ENCODE data around the gene POC1A. TPM values are rescaled to one million over a fixed set of nuclear protein-coding genes. Genes with fewer than 3 reads are reported as not detected.

POC1A gene
- polyA plus RNA-seq, 1 of the 3 experiments (the other 2 are of a cell fraction): 11.7 TPM

GRCh38 chr3:52029535-52029934, 124.7 kb downstream of the POC1A start:
- Histone ChIP-seq H3K9me3 (no peaks in the 10 kb centered on the region), H3K36me3 (replicated peaks in 1 of 2; ENCODE audit: control insufficient read depth in 1 of 2, insufficient read depth in 2 of 2, low read length in 1 of 2) (no peaks in the 10 kb centered on the region), H3K9me2 (no peaks in the 10 kb centered on the region), H3K4me3 (ENCODE audit: low read depth in 2 of 2, low read length in 1 of 2) (no peak overlapping the region), H4K20me1 (ENCODE audit: insufficient read depth) (no peaks in the 10 kb centered on the region), H3K9ac (no peak overlapping the region), H3K79me2 (ENCODE audit: insufficient read depth) (no peaks in the 10 kb centered on the region), H2AFZ (ENCODE audit: low read depth) (no peak overlapping the region), H3K4me2 (no peak overlapping the region), H3F3A (replicated peaks; ENCODE audit: insufficient read depth) (no peaks in the 10 kb centered on the region), H3K4me1 (ENCODE audit: control insufficient read depth in 1 of 2, insufficient read depth in 2 of 2, low read depth in 1 of 2, low read length in 1 of 2) (peaks cover 0 to 83% of the 10 kb centered on the region in 2 experiments; a peak in 2 of 4 replicates), H3K27ac (ENCODE audit: low read depth in 2 of 2, low read length in 1 of 2) (peak overlapping the region in 1 of 2 experiments; percentile 100; a peak in 2 of 4 replicates), H3K27me3 (ENCODE audit: insufficient read depth) (no peaks in the 10 kb centered on the region)
- DNase-seq: no peak
- ChIA-PET POLR2A (interaction anchor here (1.0 to 9.4 kb wide), 17 partner anchors 9 to 250 kb away, joined by 3 to 218 read pairs (median 8); partner anchors contain the start of genes DUSP7 and RPL29), CTCF (interaction anchor here (0.7 to 9.8 kb wide), 12 partner anchors 12 to 115 kb away, joined by 3 to 205 read pairs (median 6); partner anchors contain the start of gene DUSP7)
- no CpG with 5 or more reads among the region's 10 CpGs for WGBS (ENCODE audit: low lambda C conversion rate)
- TF ChIP-seq MXI1 (IDR thresholded peaks at IDR 0.05; ENCODE audit: low read depth, low read length) (0 out of 2 replicates have a peak, but pooled peaks have one; percentile 54), IRF3 (IDR thresholded peaks at IDR 0.05; ENCODE audit: low read depth, low read length) (no peak)

- peak overlapping the region in 1 of 2 experiments; percentile 100; a peak in 2 of 4 replicates for H3K27ac ChIP-seq (ENCODE audit: low read depth in 2 of 2, low read length in 1 of 2)
- H3K9ac ChIP-seq: no peak overlapping the region
- no peaks in the 10 kb centered on the region for H3K9me2 ChIP-seq
- H3K36me3 ChIP-seq (replicated peaks in 1 of 2; ENCODE audit: control insufficient read depth in 1 of 2, insufficient read depth in 2 of 2, low read length in 1 of 2): no peaks in the 10 kb centered on the region
- H4K20me1 ChIP-seq (ENCODE audit: insufficient read depth): no peaks in the 10 kb centered on the region
- TF ChIP-seq ZBTB33 (IDR thresholded peaks at IDR 0.05; ENCODE audit: borderline replicate concordance, low read depth) (no peak), POLR2AphosphoS5 (IDR thresholded peaks at IDR 0.05; ENCODE audit: low read depth, low read length) (peak; percentile 22; the same call in 1 of the 2 replicates), CHD2 (IDR thresholded peaks at IDR 0.05; ENCODE audit: low read length, partially characterized antibody) (peak; percentile 88), TCF12 (IDR thresholded peaks at IDR 0.05) (peak; percentile 40; the same call in 1 of the 2 replicates), RXRA (IDR thresholded peaks at IDR 0.05; ENCODE audit: borderline replicate concordance, low read depth) (no peak), FOXJ3 (CRISPR knock-in tag; IDR thresholded peaks at IDR 0.05) (peak; percentile 96), RAD21 (IDR thresholded peaks at IDR 0.05; ENCODE audit: low read length) (peak; percentile 12), RCOR1 (IDR thresholded peaks at IDR 0.05; ENCODE audit: low read length) (peak; percentile 92), EP300 (IDR thresholded peaks at IDR 0.05; ENCODE audit: borderline replicate concordance in 1 of 2, low read depth in 1 of 2, low read length in 1 of 2) (peak in 1 of 2 experiments; percentile 98; a peak in 2 of 4 replicates), USF1 (IDR thresholded peaks at IDR 0.05; ENCODE audit: borderline replicate concordance, low read depth) (no peak), GATA2 (CRISPR knock-in tag; IDR thresholded peaks at IDR 0.05) (peak; percentile 99), ELF1 (IDR thresholded peaks at IDR 0.05) (no peak)
- no peak overlapping the region for H2AFZ ChIP-seq (ENCODE audit: low read depth)
- 87% methylated on average over 5 of the region's 9 CpGs for WGBS (ENCODE audit: low lambda C conversion rate)
- H3K27me3 ChIP-seq (ENCODE audit: insufficient read depth): no peaks in the 10 kb centered on the region
- DNase-seq: peak; percentile 82
- H3K4me3 ChIP-seq (ENCODE audit: low read depth in 2 of 2, low read length in 1 of 2): no peak overlapping the region
- H3F3A ChIP-seq (replicated peaks; ENCODE audit: insufficient read depth): no peaks in the 10 kb centered on the region
- no peaks in the 10 kb centered on the region for H3K79me2 ChIP-seq (ENCODE audit: insufficient read depth)
- H3K9me3 ChIP-seq: no peaks in the 10 kb centered on the region
- no peak overlapping the region for H3K4me2 ChIP-seq
- POLR2A ChIA-PET: interaction anchor here (0.6 to 9.4 kb wide), 20 partner anchors 8 to 258 kb away, joined by 3 to 218 read pairs (median 6); partner anchors contain the start of genes DUSP7, GLYCTK and RPL29
- CTCF ChIA-PET: interaction anchor here (0.9 to 9.8 kb wide), 11 partner anchors 10 to 116 kb away, joined by 3 to 205 read pairs (median 7); partner anchors contain the start of gene DUSP7
- peaks cover 0 to 83% of the 10 kb centered on the region in 2 experiments; a peak in 2 of 4 replicates for H3K4me1 ChIP-seq (ENCODE audit: control insufficient read depth in 1 of 2, insufficient read depth in 2 of 2, low read depth in 1 of 2, low read length in 1 of 2)
Measured at GRCh38 chr3:52029053-52029452, 125.2 kb downstream of the POC1A start.
